ENCODE measurements around the gene EMB.
"Not testable (repeated sequence)": the region's sequence is repeated elsewhere in the genome, so short reads cannot be mapped to it uniquely, and the experiment has no call there.

GRCh38 chr5:50431133-50431904 is 9.8 kb downstream of the EMB start:
- not testable (repeated sequence) for TF ChIP-seq CTCF, POLR2AphosphoS5, POLR2A (IDR thresholded peaks at IDR 0.05)
